Panc1 (cell line): ENCODE results near the gene EMC8. TPM values are rescaled to one million over a fixed set of nuclear protein-coding genes. Genes with fewer than 3 reads are reported as not detected.
"Not testable (repeated sequence)": the region's sequence is repeated elsewhere in the genome, so short reads cannot be mapped to it uniquely, and the experiment has no call there.

ENCODE experiments used
- ATAC-seq: fragments of 200-7000 bp; cut with Tn5 transposase; 2 replicates; pipeline ENCODE4 v1.9.1; 2020; ENCODE audit warnings: mild to moderate bottlenecking, moderate library complexity
- BruUV-seq: library from RNA; stranded (reverse); fragments of 400-500 nt; replicated peaks from 2 replicates; lab custom pipeline; 2021; lab: Mats Ljungman, UMichigan
- CTCF ChIA-PET: fragments of 300-600 bp; sonication (Branson Sonifier 250); formaldehyde crosslinking; loops from one replicate; lab custom pipeline; 2022; ENCODE audit warnings: antibody characterized with exemption; lab: Charles Lee
- POLR2A ChIA-PET: fragments of 300-600 bp; sonication (Branson Sonifier 250); formaldehyde crosslinking; loops from one replicate; lab custom pipeline; 2022; ENCODE audit warnings: antibody characterized with exemption; lab: Charles Lee
- DNase-seq: peaks from one replicate; pipeline ENCODE4 v3.0.0-alpha.2; 2010; ENCODE audit warnings: low read depth, low spot score
- H3K27ac ChIP-seq: 2 replicates; pipeline ENCODE4 v1.5.1; 2011; ENCODE audit warnings: mild to moderate bottlenecking, low read length, inconsistent platforms
- H3K27me3 ChIP-seq: fragments of 200-500 bp; sonication (Bioruptor generic); 2 replicates; pipeline ENCODE4 v1.6.0; 2014; ENCODE audit warnings: low read length, inconsistent platforms; ENCODE audit not compliant: control insufficient read depth, insufficient read depth
- H3K36me3 ChIP-seq: fragments of 200-500 bp; sonication (Bioruptor generic); 2 replicates; pipeline ENCODE4 v1.5.1; 2014; ENCODE audit warnings: inconsistent platforms, mild to moderate bottlenecking, low read length, moderate library complexity; ENCODE audit not compliant: control insufficient read depth, insufficient read depth
- H3K4me1 ChIP-seq: 2 replicates; pipeline ENCODE4 v1.5.1; 2011; ENCODE audit warnings: inconsistent platforms, mild to moderate bottlenecking, low read length, moderate library complexity; ENCODE audit not compliant: control insufficient read depth, insufficient read depth
- H3K4me3 ChIP-seq, 2 experiments: 2 replicates each; pipeline ENCODE4 v1.5.1; 2011 to 2012; ENCODE audit warnings: low read depth in 2 of 2, low read length in 2 of 2, mild to moderate bottlenecking in 2 of 2, inconsistent platforms in 1 of 2, moderate library complexity in 1 of 2
- H3K9me3 ChIP-seq: fragments of 200-500 bp; sonication (Bioruptor generic); 2 replicates; pipeline ENCODE4 v1.5.1; 2014; ENCODE audit warnings: low read depth, mild to moderate bottlenecking, inconsistent platforms, low read length, moderate library complexity; ENCODE audit not compliant: control insufficient read depth, insufficient read depth
- POLR2AphosphoS5 ChIP-seq: IDR thresholded peaks from 2 replicates; pipeline ENCODE4 v1.6.1; 2012; ENCODE audit warnings: mild to moderate bottlenecking, low read depth, low read length, moderate library complexity
- SIN3A ChIP-seq: IDR thresholded peaks from 2 replicates; pipeline ENCODE4 v1.6.1; 2012; ENCODE audit warnings: low read depth, mild to moderate bottlenecking, low read length, moderate library complexity, borderline replicate concordance; ENCODE audit not compliant: insufficient read depth
- TCF7L2 ChIP-seq: IDR thresholded peaks from 2 replicates; pipeline ENCODE4 v1.6.1; 2011; ENCODE audit warnings: mild to moderate bottlenecking, low read depth, low read length, inconsistent platforms
- in situ Hi-C: cut with HindIII; loops from 2 replicates; pipeline ENCODE4 v1.10.0; 2016; ENCODE audit warnings: low sequenced_read_pairs, low pct_unique_long_range_greater_than_20kb
- intact Hi-C: fragments of 100-400 bp; cut with micrococcal nuclease; formaldehyde crosslinking; loops from one replicate; pipeline ENCODE4 v1.10.0; 2022; ENCODE audit not compliant: unreplicated experiment
- total RNA-seq: library from RNA; stranded (reverse); gene quantifications from one replicate; pipeline ENCODE4 v1.2.1, GENCODE V29; 2021; ENCODE audit not compliant: unreplicated experiment
- TF ChIP-seq, protein P1 (sequence below), 2 experiments: IDR thresholded peaks; 2 replicates each; pipeline ENCODE4 v1.6.1; 2011 to 2012; ENCODE audit warnings: low read depth in 2 of 2, control low read depth in 1 of 2, low read length in 1 of 2, mild to moderate bottlenecking in 1 of 2, moderate library complexity in 1 of 2; ENCODE audit not compliant: insufficient read depth in 1 of 2
- TF ChIP-seq, protein P2 (sequence below): fragments of 450-650 bp; IDR thresholded peaks from 2 replicates; pipeline ENCODE4 v1.5.1; 2017; ENCODE audit warnings: mild to moderate bottlenecking

The EMC8 gene
- total RNA-seq, 1 experiment from 2014 or later: 39.1 TPM

- BruUV-seq: no TSS peak
- Histone ChIP-seq H3K4me1 (no peaks in the 10 kb centered on the region), H3K27me3 (0 out of 2 replicates have a peak, but pooled peaks cover 2% of the 10 kb centered on the region), H3K36me3 (no peaks in the 10 kb centered on the region), H3K27ac (no peak overlapping the region), H3K4me3 (no peak overlapping the region), H3K9me3 (no peaks in the 10 kb centered on the region)
- ATAC-seq (no peak), DNase-seq (no peak)
- ChIA-PET POLR2A (no interaction called here), CTCF (no interaction called here)
- intact Hi-C loops (no loop called here), in situ Hi-C loops (no loop called here)
- TF ChIP-seq TCF7L2 (no peak), POLR2AphosphoS5 (no peak), SIN3A (no peak)
- TF ChIP-seq, protein P1, sequence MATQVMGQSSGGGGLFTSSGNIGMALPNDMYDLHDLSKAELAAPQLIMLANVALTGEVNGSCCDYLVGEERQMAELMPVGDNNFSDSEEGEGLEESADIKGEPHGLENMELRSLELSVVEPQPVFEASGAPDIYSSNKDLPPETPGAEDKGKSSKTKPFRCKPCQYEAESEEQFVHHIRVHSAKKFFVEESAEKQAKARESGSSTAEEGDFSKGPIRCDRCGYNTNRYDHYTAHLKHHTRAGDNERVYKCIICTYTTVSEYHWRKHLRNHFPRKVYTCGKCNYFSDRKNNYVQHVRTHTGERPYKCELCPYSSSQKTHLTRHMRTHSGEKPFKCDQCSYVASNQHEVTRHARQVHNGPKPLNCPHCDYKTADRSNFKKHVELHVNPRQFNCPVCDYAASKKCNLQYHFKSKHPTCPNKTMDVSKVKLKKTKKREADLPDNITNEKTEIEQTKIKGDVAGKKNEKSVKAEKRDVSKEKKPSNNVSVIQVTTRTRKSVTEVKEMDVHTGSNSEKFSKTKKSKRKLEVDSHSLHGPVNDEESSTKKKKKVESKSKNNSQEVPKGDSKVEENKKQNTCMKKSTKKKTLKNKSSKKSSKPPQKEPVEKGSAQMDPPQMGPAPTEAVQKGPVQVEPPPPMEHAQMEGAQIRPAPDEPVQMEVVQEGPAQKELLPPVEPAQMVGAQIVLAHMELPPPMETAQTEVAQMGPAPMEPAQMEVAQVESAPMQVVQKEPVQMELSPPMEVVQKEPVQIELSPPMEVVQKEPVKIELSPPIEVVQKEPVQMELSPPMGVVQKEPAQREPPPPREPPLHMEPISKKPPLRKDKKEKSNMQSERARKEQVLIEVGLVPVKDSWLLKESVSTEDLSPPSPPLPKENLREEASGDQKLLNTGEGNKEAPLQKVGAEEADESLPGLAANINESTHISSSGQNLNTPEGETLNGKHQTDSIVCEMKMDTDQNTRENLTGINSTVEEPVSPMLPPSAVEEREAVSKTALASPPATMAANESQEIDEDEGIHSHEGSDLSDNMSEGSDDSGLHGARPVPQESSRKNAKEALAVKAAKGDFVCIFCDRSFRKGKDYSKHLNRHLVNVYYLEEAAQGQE (IDR thresholded peaks at IDR 0.05; ENCODE audit: insufficient read depth in 1 of 2, low read depth in 2 of 2, low read length in 1 of 2): no peak
- TF ChIP-seq, protein P2, sequence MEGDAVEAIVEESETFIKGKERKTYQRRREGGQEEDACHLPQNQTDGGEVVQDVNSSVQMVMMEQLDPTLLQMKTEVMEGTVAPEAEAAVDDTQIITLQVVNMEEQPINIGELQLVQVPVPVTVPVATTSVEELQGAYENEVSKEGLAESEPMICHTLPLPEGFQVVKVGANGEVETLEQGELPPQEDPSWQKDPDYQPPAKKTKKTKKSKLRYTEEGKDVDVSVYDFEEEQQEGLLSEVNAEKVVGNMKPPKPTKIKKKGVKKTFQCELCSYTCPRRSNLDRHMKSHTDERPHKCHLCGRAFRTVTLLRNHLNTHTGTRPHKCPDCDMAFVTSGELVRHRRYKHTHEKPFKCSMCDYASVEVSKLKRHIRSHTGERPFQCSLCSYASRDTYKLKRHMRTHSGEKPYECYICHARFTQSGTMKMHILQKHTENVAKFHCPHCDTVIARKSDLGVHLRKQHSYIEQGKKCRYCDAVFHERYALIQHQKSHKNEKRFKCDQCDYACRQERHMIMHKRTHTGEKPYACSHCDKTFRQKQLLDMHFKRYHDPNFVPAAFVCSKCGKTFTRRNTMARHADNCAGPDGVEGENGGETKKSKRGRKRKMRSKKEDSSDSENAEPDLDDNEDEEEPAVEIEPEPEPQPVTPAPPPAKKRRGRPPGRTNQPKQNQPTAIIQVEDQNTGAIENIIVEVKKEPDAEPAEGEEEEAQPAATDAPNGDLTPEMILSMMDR: no peak
Observed at GRCh38 chr16:85838876-85839585, 39.7 kb upstream of the EMC8 start.

GRCh38 chr16:85838381-85838780, 39.0 kb upstream of the EMC8 start:
- BruUV-seq: no TSS peak
- no peaks in the 10 kb centered on the region for H3K9me3 ChIP-seq
- ATAC-seq (no peak), DNase-seq (no peak)
- intact Hi-C loops (no loop called here), in situ Hi-C loops (no loop called here)
- no peak overlapping the region for H3K27ac ChIP-seq
- no peaks in the 10 kb centered on the region for H3K36me3 ChIP-seq
- ChIA-PET CTCF (no interaction called here), POLR2A (no interaction called here)
- no peaks in the 10 kb centered on the region for H3K4me1 ChIP-seq
- 0 out of 2 replicates have a peak, but pooled peaks cover 2% of the 10 kb centered on the region for H3K27me3 ChIP-seq
- H3K4me3 ChIP-seq: no peak overlapping the region
- TF ChIP-seq TCF7L2 (no peak), POLR2AphosphoS5 (no peak), SIN3A (no peak)
- TF ChIP-seq, protein P2: no peak
- TF ChIP-seq, protein P1 (IDR thresholded peaks at IDR 0.05; ENCODE audit: insufficient read depth in 1 of 2, low read depth in 2 of 2, low read length in 1 of 2): no peak

GRCh38 chr16:85837654-85838053, 38.3 kb upstream of the EMC8 start:
- BruUV-seq, POLR2A ChIA-PET: not testable (repeated sequence)

More at GRCh38 chr16:85837654-85838053, 38.3 kb upstream of the EMC8 start:
- H3K27me3 ChIP-seq, H3K4me3 ChIP-seq, H3K27ac ChIP-seq, ATAC-seq, H3K36me3 ChIP-seq, intact Hi-C loops, CTCF ChIA-PET, in situ Hi-C loops, H3K9me3 ChIP-seq, H3K4me1 ChIP-seq, DNase-seq: not testable (repeated sequence)
